Activated T-cell treated with anti-CD3 and anti-CD28 coated beads for 4 hours (primary cell): Measurements from ENCODE around the gene ASB9.
"Not testable (repeated sequence)": the region's sequence is repeated elsewhere in the genome, so short reads cannot be mapped to it uniquely, and the experiment has no call there.

Experiments
- DNase-seq: peaks from one replicate; pipeline ENCODE4 v3.0.0-alpha.2; 2020

ASB9 gene

GRCh38 chrX:15269618-15270521 is at the start of gene ASB9:
Gene ASB9, minus strand, starts transcription at chrX:15270083. Its CDS starts 209 bp downstream, at chrX:15269874.
- no peak for DNase-seq

DNA sequence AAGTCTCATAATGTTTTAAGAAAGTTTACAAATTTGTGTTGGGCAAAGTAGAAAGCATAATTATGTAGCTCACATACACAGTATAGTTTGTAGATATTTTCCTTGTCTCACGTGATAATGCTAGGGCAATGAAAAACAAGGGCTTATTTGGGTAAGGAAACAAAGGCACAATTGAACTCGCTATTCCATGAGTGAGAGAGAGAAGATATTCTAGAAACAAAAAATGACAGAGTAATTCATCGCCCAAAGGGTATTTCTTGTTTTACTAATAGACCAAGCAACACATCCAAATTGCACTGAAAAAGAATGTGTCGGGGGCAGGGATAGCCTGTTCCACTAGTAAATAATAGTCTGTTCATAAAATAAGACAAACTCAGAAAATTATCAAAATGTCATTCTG is 49.2 kb upstream of the ASB9 start:
- no peak for DNase-seq

GRCh38 chrX:15315509-15315908 is 45.6 kb upstream of the ASB9 start, which contains the start of gene ASB11:
Gene ASB11, minus strand, starts transcription at chrX:15315640. Its CDS starts 35 bp downstream, at chrX:15315605.
- no peak for DNase-seq

GRCh38 chrX:15314472-15314871 is 44.6 kb upstream of the ASB9 start:
- no peak for DNase-seq

GRCh38 chrX:15311119-15311518 is 41.2 kb upstream of the ASB9 start:
- no peak for DNase-seq

DNA sequence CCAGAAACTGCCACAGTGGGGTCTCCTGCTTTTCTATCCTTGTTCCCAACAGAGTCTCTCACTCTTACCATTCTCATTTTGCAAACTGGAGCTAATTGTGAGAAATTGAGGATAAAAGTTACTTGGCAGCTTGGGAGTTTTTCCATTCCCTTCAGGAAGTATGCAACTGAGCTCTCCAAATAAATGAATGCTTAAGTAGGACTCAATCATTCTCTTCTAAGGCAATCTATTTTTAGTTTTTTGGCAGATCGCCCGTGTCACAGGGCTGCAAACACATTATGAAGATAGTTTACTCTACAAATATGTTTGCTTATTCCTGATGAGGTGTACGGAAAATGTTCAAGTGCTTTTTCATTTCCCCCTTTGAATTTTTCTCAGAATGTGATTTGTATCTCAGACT is 40.2 kb upstream of the ASB9 start:
- DNase-seq, result no peak

- not testable (repeated sequence) for DNase-seq
Observed at GRCh38 chrX:15305899-15306298, 36.0 kb upstream of the ASB9 start.

GRCh38 chrX:15301924-15302323 is 32.0 kb upstream of the ASB9 start:
- DNase-seq, result no peak

- no peak for DNase-seq
Observed at GRCh38 chrX:15299941-15300851, 30.3 kb upstream of the ASB9 start.

DNA sequence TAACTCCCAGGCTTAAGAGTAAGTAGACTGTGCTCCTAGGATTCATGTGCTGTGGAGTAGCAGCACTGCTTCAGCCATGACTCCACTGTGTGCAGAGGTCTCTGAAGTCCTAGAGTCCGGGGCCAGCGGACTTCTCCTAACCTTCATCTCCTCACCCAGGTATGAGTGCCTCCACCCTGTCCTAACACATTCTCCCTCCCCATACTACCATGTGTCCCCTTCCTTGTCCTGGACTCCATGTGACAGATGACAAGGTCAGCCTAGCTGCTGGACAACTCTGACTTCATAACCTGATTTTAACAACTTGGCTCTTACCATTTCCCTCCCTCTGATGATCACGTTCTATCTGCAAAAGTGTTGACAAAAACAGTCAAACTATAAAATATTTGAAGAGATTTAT is 28.9 kb upstream of the ASB9 start:
- DNase-seq, result no peak

- no peak for DNase-seq
Observed at GRCh38 chrX:15298201-15298600, 28.3 kb upstream of the ASB9 start.

- no peak for DNase-seq
Observed at GRCh38 chrX:15293451-15293850, 23.6 kb upstream of the ASB9 start.

DNA sequence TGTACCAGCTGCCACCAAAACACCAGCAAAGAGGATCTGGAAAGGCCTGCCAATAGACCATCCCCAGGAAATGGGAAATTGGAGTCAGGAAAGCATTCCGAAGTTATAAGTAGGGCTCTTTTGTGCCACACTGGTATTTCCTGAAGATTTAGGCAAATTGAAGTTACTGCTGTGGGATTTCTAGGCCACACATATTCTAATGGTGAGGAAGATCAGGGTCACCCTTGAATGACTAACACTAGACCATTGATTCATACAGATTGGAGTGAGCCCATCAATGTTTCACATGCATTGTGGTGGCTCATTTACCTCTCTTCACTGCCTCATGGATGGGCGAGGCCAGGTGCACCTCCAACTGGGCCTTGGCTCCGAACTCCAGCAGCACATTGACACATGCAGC is 23.0 kb upstream of the ASB9 start:
- no peak for DNase-seq

GRCh38 chrX:15277604-15278003 is 7.7 kb upstream of the ASB9 start:
- DNase-seq, result no peak

DNA sequence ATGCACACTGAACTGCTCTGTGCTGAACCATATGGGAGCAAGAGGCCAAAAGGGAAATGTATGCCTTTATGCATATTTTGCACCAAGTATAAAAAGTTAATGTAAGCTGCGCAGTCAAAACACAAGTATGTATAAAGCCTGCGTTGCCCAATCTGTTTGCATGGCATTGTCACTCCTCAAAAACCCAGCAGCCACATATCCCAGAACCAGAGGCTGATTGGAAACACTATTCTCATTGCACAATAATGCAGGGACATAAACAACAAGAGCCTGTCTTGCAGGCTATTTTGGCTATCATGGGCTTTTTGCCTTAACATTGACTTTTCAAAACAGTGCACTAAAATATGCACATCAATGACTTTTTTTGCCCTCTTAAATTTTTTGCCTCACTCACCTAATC is 5.1 kb upstream of the ASB9 start:
- DNase-seq, result no peak

DNA sequence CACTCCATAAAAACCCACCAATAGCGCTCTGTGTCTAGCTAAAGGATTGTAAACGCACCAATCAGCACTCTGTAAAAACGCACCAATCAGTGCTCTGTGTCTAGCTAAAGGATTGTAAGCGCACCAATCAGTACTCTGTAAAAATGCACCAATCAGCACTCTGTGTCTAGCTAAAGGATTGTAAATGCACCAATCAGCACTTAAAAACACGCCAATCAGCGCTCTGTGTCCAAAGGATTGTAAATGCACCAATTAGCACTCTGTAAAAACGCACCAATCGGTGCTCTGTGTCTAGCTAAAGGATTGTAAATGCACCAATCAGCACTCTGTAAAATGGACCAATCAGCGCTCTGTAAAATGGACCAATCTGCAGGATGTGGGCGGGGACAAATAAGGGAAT is 3.4 kb upstream of the ASB9 start:
- not testable (repeated sequence) for DNase-seq

GRCh38 chrX:15271757-15272156 is 1.9 kb upstream of the ASB9 start:
- no peak for DNase-seq

DNA sequence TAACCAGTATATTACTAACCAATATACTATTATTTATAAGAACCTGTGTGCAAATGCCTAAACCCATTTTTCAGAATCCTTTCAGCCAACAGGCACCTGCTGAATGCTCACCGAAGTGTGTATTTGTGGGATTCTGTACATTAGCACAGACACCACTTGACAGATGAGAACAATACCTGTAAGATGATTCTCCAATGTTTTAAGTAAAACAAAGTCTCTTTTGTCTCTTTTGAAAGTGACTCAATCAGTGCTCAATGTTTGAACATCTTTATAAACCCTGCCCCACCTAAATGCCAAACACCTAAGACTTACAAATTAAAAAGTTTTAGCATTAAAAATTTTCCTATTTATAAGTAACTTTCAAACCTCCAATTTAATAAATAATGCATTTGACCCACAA is 763 bp downstream of the ASB9 start:
- no peak for DNase-seq

DNA sequence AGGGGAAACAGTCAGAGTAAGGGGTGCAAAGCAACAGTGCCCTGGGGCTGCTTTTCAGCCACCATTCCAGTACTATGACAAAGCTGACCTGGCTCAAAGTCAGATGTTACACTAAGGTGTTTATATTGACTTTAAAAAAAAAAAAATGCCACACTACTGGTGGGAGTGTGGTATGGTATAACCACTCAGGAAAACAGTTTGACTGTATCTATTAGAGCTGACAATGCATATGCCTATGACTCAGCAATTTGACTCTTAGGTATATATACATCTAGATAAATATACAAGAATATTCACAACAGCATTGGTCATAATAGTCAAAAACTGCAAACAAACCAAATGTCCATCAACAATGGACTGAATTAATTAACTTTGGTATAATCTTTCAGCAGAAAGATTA is 15.0 kb downstream of the ASB9 start:
- no peak for DNase-seq

GRCh38 chrX:15245896-15246295 is 24.0 kb downstream of the ASB9 start:
- no peak for DNase-seq

DNA sequence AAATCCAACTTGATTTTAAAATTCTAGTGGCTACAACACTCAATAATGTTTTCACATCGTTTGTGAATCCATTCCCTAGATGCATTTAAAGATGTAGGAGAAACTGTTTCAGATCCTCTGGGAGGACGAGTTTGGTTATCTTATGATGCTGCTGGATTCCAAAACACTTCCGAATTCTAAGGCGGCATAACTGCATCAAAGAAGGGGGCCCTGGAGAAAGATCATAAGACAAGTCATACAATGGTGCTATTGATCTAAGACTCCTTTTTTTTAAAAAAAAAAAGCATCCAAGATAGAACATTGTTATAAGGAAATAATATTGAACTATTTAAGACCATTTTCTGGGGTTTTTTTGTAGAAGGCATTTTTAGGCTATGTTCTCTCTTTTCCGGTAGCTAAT is 25.5 kb downstream of the ASB9 start:
- DNase-seq, result no peak

DNA sequence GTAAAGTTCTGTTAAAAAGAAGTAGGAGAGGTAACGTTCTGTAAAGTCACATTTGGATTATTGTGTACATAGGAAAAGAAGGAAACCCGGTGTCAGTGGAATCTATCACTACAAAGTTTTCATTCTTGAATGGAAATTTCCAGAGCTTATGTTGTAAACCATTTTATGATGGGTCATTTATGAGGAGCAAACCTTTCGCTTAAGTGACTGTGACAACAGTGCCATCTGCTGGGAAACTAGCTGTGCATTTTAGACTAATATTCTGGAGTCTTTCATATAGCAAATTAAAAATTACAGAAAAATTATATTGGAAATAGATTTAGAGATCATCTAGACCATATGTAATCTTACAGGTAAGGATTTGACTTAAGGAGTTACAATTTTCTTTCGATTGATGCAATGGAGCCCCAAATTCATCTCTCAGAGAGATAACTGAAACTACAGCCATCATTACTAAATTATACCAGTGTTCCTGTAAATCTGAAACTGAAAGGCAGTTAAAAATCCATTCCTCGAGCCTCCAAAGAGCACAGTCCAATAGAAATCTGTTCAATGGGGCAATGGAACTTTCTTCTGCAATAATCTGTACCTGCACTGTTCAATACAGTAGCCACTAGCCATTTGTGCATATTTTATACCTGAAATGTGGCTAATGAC is 26.9 kb downstream of the ASB9 start:
- DNase-seq, result peak; percentile 17

DNA sequence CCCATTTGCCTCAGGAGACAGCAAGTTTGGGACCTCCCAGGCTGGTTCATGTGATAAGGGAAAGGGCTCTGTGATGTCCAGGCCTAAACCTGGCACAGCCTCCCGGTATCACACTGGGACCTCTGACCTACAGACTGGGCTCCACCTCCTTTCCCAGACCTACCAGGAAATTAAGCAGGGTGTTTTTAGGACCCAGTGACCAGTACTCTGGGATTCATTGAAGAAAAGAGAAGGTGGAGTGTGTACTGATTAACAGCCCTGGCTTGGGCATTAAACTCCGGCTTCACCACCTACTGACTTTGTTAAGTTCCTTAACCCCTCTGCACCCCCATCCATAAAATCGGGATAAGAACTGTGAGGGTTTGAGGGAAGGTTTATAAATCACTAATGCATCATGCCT is 28.6 kb downstream of the ASB9 start:
- DNase-seq, result no peak
